Measurements from ENCODE around the gene C1GALT1C1.
"Not testable (repeated sequence)": the region's sequence is repeated elsewhere in the genome, so short reads cannot be mapped to it uniquely, and the experiment has no call there.

Gene C1GALT1C1

GRCh38 chrX:120629667-120630537 is at the start of gene C1GALT1C1:
C1GALT1C1 (minus strand) TSS chrX:120630054; CDS start chrX:120627166, 2,888 bp downstream.
- peak; percentile 91 for DNase-seq

- DNase-seq: no peak
Measured at GRCh38 chrX:120677004-120677652, 47.3 kb upstream of the C1GALT1C1 start.

- no peak for DNase-seq
Measured at GRCh38 chrX:120672841-120673530, 43.1 kb upstream of the C1GALT1C1 start.

GRCh38 chrX:120672389-120672788 is 42.5 kb upstream of the C1GALT1C1 start:
- DNase-seq: no peak

- DNase-seq: no peak
Measured at GRCh38 chrX:120671963-120672362, 42.1 kb upstream of the C1GALT1C1 start.

- no peak for DNase-seq
Measured at GRCh38 chrX:120668357-120668756, 38.5 kb upstream of the C1GALT1C1 start.

GRCh38 chrX:120664535-120664934 is 34.7 kb upstream of the C1GALT1C1 start:
- DNase-seq: not testable (repeated sequence)

- no peak for DNase-seq
Measured at GRCh38 chrX:120664081-120664480, 34.2 kb upstream of the C1GALT1C1 start.

- DNase-seq: no peak
Measured at GRCh38 chrX:120662662-120663061, 32.8 kb upstream of the C1GALT1C1 start.

- DNase-seq: no peak
Measured at GRCh38 chrX:120660637-120661036, 30.8 kb upstream of the C1GALT1C1 start.

GRCh38 chrX:120653000-120653399 is 23.1 kb upstream of the C1GALT1C1 start:
- DNase-seq: no peak

- DNase-seq: not testable (repeated sequence)
Measured at GRCh38 chrX:120652256-120652655, 22.4 kb upstream of the C1GALT1C1 start.

- DNase-seq: no peak
Measured at GRCh38 chrX:120647127-120647526, 17.3 kb upstream of the C1GALT1C1 start.

GRCh38 chrX:120642871-120643270 is 13.0 kb upstream of the C1GALT1C1 start:
- no peak for DNase-seq

GRCh38 chrX:120638619-120639018 is 8.8 kb upstream of the C1GALT1C1 start:
- DNase-seq: no peak

GRCh38 chrX:120625371-120625770 is 4.5 kb downstream of the C1GALT1C1 start:
- DNase-seq: no peak

- DNase-seq: no peak
Measured at GRCh38 chrX:120617996-120618630, 11.7 kb downstream of the C1GALT1C1 start.

- no peak for DNase-seq
Measured at GRCh38 chrX:120614816-120615215, 15.0 kb downstream of the C1GALT1C1 start.

- no peak for DNase-seq
Measured at GRCh38 chrX:120612086-120612485, 17.8 kb downstream of the C1GALT1C1 start.

- no peak for DNase-seq
Measured at GRCh38 chrX:120604361-120604782, 25.5 kb downstream of the C1GALT1C1 start.

- peak; percentile 79 for DNase-seq
Measured at GRCh38 chrX:120603707-120604360, 26.0 kb downstream of the C1GALT1C1 start, which contains the start of gene MCTS1. MCTS1 (plus strand) TSS chrX:120604101; CDS start chrX:120604237, 136 bp downstream.

- no peak for DNase-seq
Measured at GRCh38 chrX:120585702-120586101, 44.2 kb downstream of the C1GALT1C1 start.
